ENCODE data around the gene RHPN2.

- TF ChIP-seq POLR2A (IDR thresholded peaks at IDR 0.05): no peak
- no peak for TF ChIP-seq CTCF (IDR thresholded peaks at IDR 0.05)
These were observed 1.8 kb downstream of the RHPN2 start for GRCh38 chr19:33062902-33063301.
